Nephron (organoid): Measurements from ENCODE around the gene COL13A1.

Experiments used
- H3K27ac Mint-ChIP-seq, 3 experiments: 2 replicates each; pipeline ENCODE4 v1.8.0; 2020; ENCODE audit warnings: mixed read lengths in 3 of 3, mild to moderate bottlenecking in 2 of 3, moderate library complexity in 1 of 3
- H3K27me3 Mint-ChIP-seq: 2 replicates; pipeline ENCODE4 v1.8.0; 2021; ENCODE audit warnings: low read depth, mild to moderate bottlenecking, moderate library complexity, mixed read lengths
- H3K36me3 Mint-ChIP-seq: 2 replicates; pipeline ENCODE4 v1.8.0; 2020; ENCODE audit warnings: low read depth, mixed read lengths
- H3K4me1 Mint-ChIP-seq: 2 replicates; pipeline ENCODE4 v1.8.0; 2020; ENCODE audit warnings: mixed read lengths
- H3K4me3 Mint-ChIP-seq, 3 experiments: 2 replicates each; pipeline ENCODE4 v1.8.0; 2020; ENCODE audit warnings: mild to moderate bottlenecking in 3 of 3, mixed read lengths in 3 of 3, moderate library complexity in 2 of 3
- H3K9me3 Mint-ChIP-seq: 2 replicates; pipeline ENCODE4 v1.8.0; 2020; ENCODE audit warnings: mixed read lengths
- TF ChIP-seq, protein P1 (sequence below), 3 experiments: fragments of 200-600 bp; sonication (generic); IDR thresholded peaks; one replicate each; pipeline ENCODE4 v1.5.0; 2021; ENCODE audit warnings: antibody characterized with exemption in 3 of 3; ENCODE audit not compliant: unreplicated experiment in 3 of 3

The COL13A1 gene

GRCh38 chr10:70000262-70000661 is 198.6 kb downstream of the COL13A1 start:
- Mint-ChIP-seq H3K36me3 (no peaks in the 10 kb centered on the region), H3K4me3 (no peak overlapping the region), H3K27ac (no peak overlapping the region), H3K27me3 (no peaks in the 10 kb centered on the region), H3K4me1 (no peaks in the 10 kb centered on the region), H3K9me3 (peaks cover 6% of the 10 kb centered on the region)
- TF ChIP-seq, protein P1, sequence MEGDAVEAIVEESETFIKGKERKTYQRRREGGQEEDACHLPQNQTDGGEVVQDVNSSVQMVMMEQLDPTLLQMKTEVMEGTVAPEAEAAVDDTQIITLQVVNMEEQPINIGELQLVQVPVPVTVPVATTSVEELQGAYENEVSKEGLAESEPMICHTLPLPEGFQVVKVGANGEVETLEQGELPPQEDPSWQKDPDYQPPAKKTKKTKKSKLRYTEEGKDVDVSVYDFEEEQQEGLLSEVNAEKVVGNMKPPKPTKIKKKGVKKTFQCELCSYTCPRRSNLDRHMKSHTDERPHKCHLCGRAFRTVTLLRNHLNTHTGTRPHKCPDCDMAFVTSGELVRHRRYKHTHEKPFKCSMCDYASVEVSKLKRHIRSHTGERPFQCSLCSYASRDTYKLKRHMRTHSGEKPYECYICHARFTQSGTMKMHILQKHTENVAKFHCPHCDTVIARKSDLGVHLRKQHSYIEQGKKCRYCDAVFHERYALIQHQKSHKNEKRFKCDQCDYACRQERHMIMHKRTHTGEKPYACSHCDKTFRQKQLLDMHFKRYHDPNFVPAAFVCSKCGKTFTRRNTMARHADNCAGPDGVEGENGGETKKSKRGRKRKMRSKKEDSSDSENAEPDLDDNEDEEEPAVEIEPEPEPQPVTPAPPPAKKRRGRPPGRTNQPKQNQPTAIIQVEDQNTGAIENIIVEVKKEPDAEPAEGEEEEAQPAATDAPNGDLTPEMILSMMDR (IDR thresholded peaks at IDR 0.05; ENCODE audit: unreplicated experiment in 3 of 3): no peak

- TF ChIP-seq, protein P1 (IDR thresholded peaks at IDR 0.05; ENCODE audit: unreplicated experiment in 3 of 3): no peak
- Mint-ChIP-seq H3K36me3 (no peaks in the 10 kb centered on the region), H3K9me3 (peaks cover 11% of the 10 kb centered on the region), H3K27me3 (peaks cover 4% of the 10 kb centered on the region), H3K27ac (peak overlapping the region in 2 of 3 experiments; percentile 56 to 89), H3K4me1 (peaks cover 22% of the 10 kb centered on the region), H3K4me3 (peak overlapping the region in 2 of 3 experiments; percentile 69 to 72)
These were observed 205.6 kb downstream of the COL13A1 start for GRCh38 chr10:70007116-70007820.
